ENCODE results near the gene INPP4A. TPM values are rescaled to one million over a fixed set of nuclear protein-coding genes. Genes with fewer than 3 reads are reported as not detected.

The INPP4A gene
- total and polyA plus RNA-seq, 9 of the 15 experiments (the other 6 are each of a cell fraction or from before 2014, with no cell fraction given) = 1.8 to 15.7 (median 8.3) TPM

- TF ChIP-seq ILK (tag; IDR thresholded peaks at IDR 0.05; ENCODE audit: borderline replicate concordance, low read depth) (no peak), KDM5B (IDR thresholded peaks at IDR 0.05; ENCODE audit: insufficient replicate concordance, low read depth, low read length) (no peak), MAFK (IDR thresholded peaks at IDR 0.05; ENCODE audit: low read length) (no peak), LEF1 (IDR thresholded peaks at IDR 0.05) (no peak), ZNF407 (IDR thresholded peaks at IDR 0.05; ENCODE audit: low read depth) (no peak), ZNF644 (tag; IDR thresholded peaks at IDR 0.05; ENCODE audit: low read depth) (no peak), CUX1 (CRISPR knock-in tag; IDR thresholded peaks at IDR 0.05) (no peak), BRD9 (IDR thresholded peaks at IDR 0.05; ENCODE audit: low read depth, partially characterized antibody) (no peak), ZNF224 (CRISPR knock-in tag; IDR thresholded peaks at IDR 0.05) (no peak), GTF2E2 (tag; IDR thresholded peaks at IDR 0.05) (no peak), ZBTB1 (CRISPR knock-in tag; IDR thresholded peaks at IDR 0.05; ENCODE audit: borderline replicate concordance, low read depth) (no peak), CXXC5 (CRISPR knock-in tag; IDR thresholded peaks at IDR 0.05) (no peak)
These were observed 22.5 kb downstream of the INPP4A start (continued) for GRCh38 chr2:98467082-98467536.
